Activated CD8-positive, alpha-beta T cell treated with anti-CD3 and anti-CD28 coated beads for 36 hours (primary cell): ENCODE results near the gene MRPL12. TPM values are rescaled to one million over a fixed set of nuclear protein-coding genes. Genes with fewer than 3 reads are reported as not detected.
A peak's percentile ranks its signal among the peaks of the same experiment; 100 is the strongest.
"Not testable (repeated sequence)": the region's sequence is repeated elsewhere in the genome, so short reads cannot be mapped to it uniquely, and the experiment has no call there.

ENCODE experiments used
- ATAC-seq: fragments of 200-7000 bp; cut with Tn5 transposase; one replicate; pipeline ENCODE4 v1.10.0; 2021; ENCODE audit warnings: mild to moderate bottlenecking, moderate library complexity
- CTCF ChIA-PET: fragments of 350-600 bp; sonication (Branson Sonifier 250); formaldehyde crosslinking; loops from one replicate; lab custom pipeline; 2021; ENCODE audit warnings: antibody characterized with exemption; lab: Charles Lee
- POLR2A ChIA-PET: fragments of 350-600 bp; sonication (Branson Sonifier 250); formaldehyde crosslinking; loops from one replicate; lab custom pipeline; 2021; ENCODE audit warnings: antibody characterized with exemption; lab: Charles Lee
- DNase-seq: peaks from one replicate; pipeline ENCODE4 v3.0.0-alpha.2; 2020
- H3K27ac Mint-ChIP-seq: one replicate; pipeline ENCODE4 v1.8.0; 2021; ENCODE audit warnings: mild to moderate bottlenecking, mixed read lengths
- H3K27me3 Mint-ChIP-seq: one replicate; pipeline ENCODE4 v1.8.0; 2021; ENCODE audit warnings: mixed read lengths
- H3K36me3 Mint-ChIP-seq: one replicate; pipeline ENCODE4 v1.8.0; 2021; ENCODE audit warnings: low read depth, mixed read lengths
- H3K4me1 Mint-ChIP-seq: one replicate; pipeline ENCODE4 v1.8.0; 2021; ENCODE audit warnings: low read depth, mixed read lengths
- H3K4me3 Mint-ChIP-seq: one replicate; pipeline ENCODE4 v1.8.0; 2021; ENCODE audit warnings: mild to moderate bottlenecking, moderate library complexity, mixed read lengths
- H3K9me3 Mint-ChIP-seq: one replicate; pipeline ENCODE4 v1.8.0; 2021; ENCODE audit warnings: mixed read lengths
- CTCF ChIP-seq: fragments of 200-600 bp; IDR thresholded peaks from one replicate; pipeline ENCODE4 v1.8.0; 2022; ENCODE audit warnings: antibody characterized with exemption, mild to moderate bottlenecking
- intact Hi-C: fragments of 100-400 bp; cut with micrococcal nuclease; formaldehyde crosslinking; loops from one replicate; pipeline ENCODE4 v1.10.0; 2022
- total RNA-seq, 2 experiments: library from RNA; stranded (reverse); gene quantifications; one replicate each; pipeline ENCODE4 v1.2.3, GENCODE V29; 2021

Gene MRPL12
- total RNA-seq, 2 experiments from 2014 or later = 149 to 152 TPM

- Mint-ChIP-seq H3K4me1 (peaks cover 6% of the 10 kb centered on the region), H3K27me3 (peaks cover 27% of the 10 kb centered on the region), H3K4me3 (no peak overlapping the region), H3K36me3 (no peaks in the 10 kb centered on the region), H3K27ac (no peak overlapping the region), H3K9me3 (no peaks in the 10 kb centered on the region)
- intact Hi-C loops = no loop called here
- no peak for TF ChIP-seq CTCF
- ChIA-PET CTCF (interaction anchor here (0.8 to 1.3 kb wide), 3 partner anchors 63 to 132 kb away, joined by 3 to 4 read pairs (median 4); partner anchors contain the start of gene ARHGDIA), POLR2A (interaction anchor here (1.2 to 1.3 kb wide), 2 partner anchors 17 to 109 kb away, joined by 3 read pairs; no protein-coding TSS in a partner anchor)
- ATAC-seq (no peak), DNase-seq (no peak)
These were observed 35.0 kb downstream of the MRPL12 start for GRCh38 chr17:81737947-81738800.

GRCh38 chr17:81738801-81739393 lies 35.7 kb downstream of the MRPL12 start:
- POLR2A ChIA-PET = interaction anchor here (1.2 kb wide), 1 partner anchor 108 kb away, joined by 3 read pairs; no protein-coding TSS in a partner anchor
- no peaks in the 10 kb centered on the region for H3K9me3 Mint-ChIP-seq
- no peak overlapping the region for H3K27ac Mint-ChIP-seq

GRCh38 chr17:81739593-81739992 lies 36.4 kb downstream of the MRPL12 start:
- H3K9me3 Mint-ChIP-seq, intact Hi-C loops, H3K36me3 Mint-ChIP-seq, DNase-seq, H3K4me1 Mint-ChIP-seq, H3K27ac Mint-ChIP-seq, H3K4me3 Mint-ChIP-seq, ATAC-seq: not testable (repeated sequence)
- ChIA-PET POLR2A (interaction anchor here (1.2 kb wide), 1 partner anchor 108 kb away, joined by 3 read pairs; no protein-coding TSS in a partner anchor), CTCF (interaction anchor here (1.0 kb wide), 1 partner anchor 56 kb away, joined by 3 read pairs; no protein-coding TSS in a partner anchor)
- H3K27me3 Mint-ChIP-seq = peaks cover 20% of the 10 kb centered on the region

More at GRCh38 chr17:81738801-81739393, 35.7 kb downstream of the MRPL12 start:
- H3K4me1 Mint-ChIP-seq = peaks cover 6% of the 10 kb centered on the region
- CTCF ChIA-PET = interaction anchor here (0.8 to 1.3 kb wide), 3 partner anchors 62 to 132 kb away, joined by 3 to 4 read pairs (median 4); partner anchors contain the start of gene ARHGDIA
- DNase-seq (no peak), ATAC-seq (no peak)
- intact Hi-C loops = no loop called here
- H3K27me3 Mint-ChIP-seq = peaks cover 20% of the 10 kb centered on the region
- no peaks in the 10 kb centered on the region for H3K36me3 Mint-ChIP-seq
- TF ChIP-seq CTCF = no peak
- no peak overlapping the region for H3K4me3 Mint-ChIP-seq

- intact Hi-C loops = no loop called here
- Mint-ChIP-seq H3K36me3 (no peaks in the 10 kb centered on the region), H3K4me3 (no peak overlapping the region), H3K27ac (no peak overlapping the region), H3K4me1 (peaks cover 4% of the 10 kb centered on the region), H3K27me3 (peaks cover 20% of the 10 kb centered on the region), H3K9me3 (no peaks in the 10 kb centered on the region)
- CTCF ChIA-PET = interaction anchor here (1.0 kb wide), 1 partner anchor 55 kb away, joined by 3 read pairs; no protein-coding TSS in a partner anchor
- ATAC-seq = peak; percentile 35
- TF ChIP-seq CTCF = no peak
- DNase-seq = no peak
- POLR2A ChIA-PET = interaction anchor here (1.0 kb wide), 1 partner anchor 37 kb away, joined by 3 read pairs; no protein-coding TSS in a partner anchor
These were observed 37.3 kb downstream of the MRPL12 start for GRCh38 chr17:81740395-81740961.

- intact Hi-C loops = no loop called here
- DNase-seq = no peak
- POLR2A ChIA-PET = interaction anchor here (1.0 kb wide), 1 partner anchor 37 kb away, joined by 3 read pairs; no protein-coding TSS in a partner anchor
- peak; percentile 24 for ATAC-seq
- Mint-ChIP-seq H3K4me1 (no peaks in the 10 kb centered on the region), H3K27me3 (peaks cover 14% of the 10 kb centered on the region), H3K27ac (no peak overlapping the region), H3K36me3 (no peaks in the 10 kb centered on the region), H3K4me3 (no peak overlapping the region), H3K9me3 (no peaks in the 10 kb centered on the region)
- no peak for TF ChIP-seq CTCF
- CTCF ChIA-PET = no interaction called here
These were observed 38.0 kb downstream of the MRPL12 start for GRCh38 chr17:81741049-81741593.
